ENCODE results near the gene RIPK4. TPM values are rescaled to one million over a fixed set of nuclear protein-coding genes. Genes with fewer than 3 reads are reported as not detected.

RIPK4 gene
- total and polyA plus RNA-seq, 2 of the 13 experiments (the other 11 are each of a cell fraction or from before 2014, with no cell fraction given), result 3.1 to 4.9 TPM

- TF ChIP-seq ZNF430 (CRISPR knock-in tag; IDR thresholded peaks at IDR 0.05) (no peak), ZNF264 (CRISPR knock-in tag; IDR thresholded peaks at IDR 0.05) (no peak), ZGPAT (CRISPR knock-in tag; IDR thresholded peaks at IDR 0.05) (no peak)
Measured at GRCh38 chr21:41808846-41809245, 42.0 kb upstream of the RIPK4 start (continued).

- H3K36me3 ChIP-seq (replicated peaks in 1 of 2; ENCODE audit: control insufficient read depth in 1 of 2, insufficient read depth in 2 of 2, low read length in 2 of 2), result peaks cover 2 to 26% of the 10 kb centered on the region in 2 experiments; a peak in 3 of 5 replicates
- H3K9me3 ChIP-seq (ENCODE audit: low read length), result no peaks in the 10 kb centered on the region
- no peaks in the 10 kb centered on the region for H3K79me2 ChIP-seq (ENCODE audit: insufficient read depth, low read length)
- BruUV-seq (replicated peaks), result no TSS peak
- in situ Hi-C loops (cut with HindIII; ENCODE audit: extremely low pct_ligation_motif_present, low pct_unique_long_range_greater_than_20kb) (no loop called here), intact Hi-C loops (cut with micrococcal nuclease; ENCODE audit: unreplicated experiment) (no loop called here)
- ATAC-seq (no peak), DNase-seq (ENCODE audit: low spot score) (no peak), FAIRE-seq (no peak)
- H2AFZ ChIP-seq (ENCODE audit: low read length), result no peak overlapping the region
- POLR2A ChIA-PET, result no interaction called here
- no peaks in the 10 kb centered on the region for H4K20me1 ChIP-seq (ENCODE audit: insufficient read depth, low read length)
- H3K4me3 ChIP-seq (replicated peaks in 1 of 3; ENCODE audit: insufficient read depth in 1 of 3, low read depth in 2 of 3, low read length in 3 of 3), result no peak overlapping the region
- H3K27me3 ChIP-seq (ENCODE audit: control insufficient read depth in 1 of 2, insufficient read depth in 2 of 2, low read length in 2 of 2), result no peaks in the 10 kb centered on the region
- H3K9ac ChIP-seq (ENCODE audit: insufficient read depth, low read depth, low read length), result no peak overlapping the region
- CTCF ChIA-PET (ENCODE audit: low intra/inter-chr PET ratio, low total read pairs), result no interaction called here
- H3K4me2 ChIP-seq (ENCODE audit: low read depth, low read length), result no peak overlapping the region
- H3K4me1 ChIP-seq (ENCODE audit: insufficient read depth, low read length), result no peaks in the 10 kb centered on the region
- H3K27ac ChIP-seq (ENCODE audit: extremely low read length, insufficient read depth, low read length), result no peak overlapping the region
- 96% methylated on average over 12 of the region's 18 CpGs for WGBS (ENCODE audit: low lambda C conversion rate)
- no peak for TF ChIP-seq HMGXB3 (CRISPR knock-in tag; IDR thresholded peaks at IDR 0.05; ENCODE audit: borderline replicate concordance)
- TF ChIP-seq SOX13 (IDR thresholded peaks at IDR 0.05), result no peak
- TF ChIP-seq SOX13 (CRISPR knock-in tag; conservative IDR thresholded peaks at IDR 0.05 in 1 of 2, IDR thresholded peaks at IDR 0.05 in 1 of 2), result no peak
- no peak for TF ChIP-seq ZNF224 (CRISPR knock-in tag; IDR thresholded peaks at IDR 0.05)
- TF ChIP-seq MZF1 (CRISPR knock-in tag; IDR thresholded peaks at IDR 0.05; ENCODE audit: borderline replicate concordance), result no peak
- TF ChIP-seq ZNF598 (CRISPR knock-in tag; IDR thresholded peaks at IDR 0.05; ENCODE audit: borderline replicate concordance), result no peak
Measured at GRCh38 chr21:41808094-41808493, 41.2 kb upstream of the RIPK4 start.
